ENCODE data around the gene AJAP1.

- TF ChIP-seq CTCF (IDR thresholded peaks at IDR 0.05; ENCODE audit: low read depth, low read length) (no peak), EZH2phosphoT487 (IDR thresholded peaks at IDR 0.05; ENCODE audit: low read depth) (no peak)
These were observed 31.1 kb downstream of the AJAP1 start for GRCh38 chr1:4685523-4685865.

Measured in OCI-LY3 (cell line).